PC-9 (cell line): ENCODE measurements around the gene BAD. TPM values are rescaled to one million over a fixed set of nuclear protein-coding genes. Genes with fewer than 3 reads are reported as not detected.

Experiments
- BruUV-seq: library from RNA; stranded (reverse); fragments of 400-500 nt; replicated peaks from 2 replicates; lab custom pipeline; 2021; lab: Mats Ljungman, UMichigan
- CTCF ChIA-PET: fragments of 300-600 bp; sonication (Branson Sonifier 250); formaldehyde crosslinking; loops from one replicate; lab custom pipeline; 2022; ENCODE audit warnings: antibody characterized with exemption; lab: Charles Lee
- POLR2A ChIA-PET: fragments of 300-600 bp; sonication (Branson Sonifier 250); formaldehyde crosslinking; loops from one replicate; lab custom pipeline; 2022; ENCODE audit warnings: antibody characterized with exemption; ENCODE audit not compliant: unreplicated experiment; lab: Charles Lee
- DNase-seq, 2 experiments: peaks; one replicate each; pipeline versions ENCODE4 v3.0.0 to v3.0.0-alpha.2; 2015 to 2022; ENCODE audit warnings: mixed read lengths in 1 of 2
- H2AFZ ChIP-seq: fragments of 200-600 bp; sonication (generic); 2 replicates; pipeline ENCODE4 v1.8.1; 2017; ENCODE audit warnings: antibody characterized with exemption
- H3F3A ChIP-seq: fragments of 200-600 bp; sonication (generic); 2 replicates; pipeline ENCODE4 v1.8.1; 2017; ENCODE audit warnings: antibody characterized with exemption, mild to moderate bottlenecking, low read depth; ENCODE audit not compliant: insufficient read depth
- H3K27ac ChIP-seq: fragments of 200-600 bp; sonication (generic); 2 replicates; pipeline ENCODE4 v1.6.1; 2016; ENCODE audit warnings: mixed run types
- H3K27me3 ChIP-seq: fragments of 200-600 bp; sonication (generic); 2 replicates; pipeline ENCODE4 v1.6.1; 2016; ENCODE audit warnings: low read depth, mixed run types; ENCODE audit not compliant: insufficient read depth
- H3K36me3 ChIP-seq: fragments of 200-600 bp; sonication (generic); 2 replicates; pipeline ENCODE4 v1.6.1; 2016; ENCODE audit warnings: low read depth, mixed run types
- H3K4me1 ChIP-seq: fragments of 200-600 bp; sonication (generic); replicated peaks from 2 replicates; pipeline ENCODE4 v1.6.1; 2016; ENCODE audit warnings: mixed run types; ENCODE audit not compliant: insufficient read depth
- H3K4me2 ChIP-seq: fragments of 200-600 bp; sonication (generic); 2 replicates; pipeline ENCODE4 v1.6.1; 2017; ENCODE audit warnings: mixed run types
- H3K4me3 ChIP-seq: fragments of 200-600 bp; sonication (generic); 2 replicates; pipeline ENCODE4 v1.6.1; 2016; ENCODE audit warnings: mixed run types
- H3K79me2 ChIP-seq: fragments of 200-600 bp; sonication (generic); 2 replicates; pipeline ENCODE4 v1.6.1; 2017; ENCODE audit warnings: low read depth, mixed run types
- H3K9me2 ChIP-seq: fragments of 200-600 bp; sonication (generic); 2 replicates; pipeline ENCODE4 v1.8.1; 2017; ENCODE audit warnings: mild to moderate bottlenecking; ENCODE audit not compliant: insufficient read depth
- H3K9me3 ChIP-seq: fragments of 200-600 bp; sonication (generic); 2 replicates; pipeline ENCODE4 v1.8.1; 2016; ENCODE audit warnings: low read depth; ENCODE audit not compliant: insufficient read depth
- H4K20me1 ChIP-seq: fragments of 200-600 bp; sonication (generic); 2 replicates; pipeline ENCODE4 v1.8.1; 2017; ENCODE audit not compliant: insufficient read depth
- EZH2 ChIP-seq: fragments of 200-600 bp; sonication (generic); IDR thresholded peaks from 2 replicates; pipeline ENCODE4 v1.8.0; 2017; ENCODE audit warnings: antibody characterized with exemption, low read depth
- intact Hi-C: fragments of 100-400 bp; cut with micrococcal nuclease; formaldehyde crosslinking; loops from one replicate; pipeline ENCODE4 v1.10.0; 2022; ENCODE audit not compliant: unreplicated experiment
- total RNA-seq: library from RNA; stranded (reverse); gene quantifications from 2 replicates; pipeline ENCODE4 v1.2.3, GENCODE V29; 2021
- TF ChIP-seq, protein P1 (sequence below): fragments of 200-600 bp; sonication (generic); conservative IDR thresholded peaks from 2 replicates; pipeline ENCODE4 v1.6.1; 2017; ENCODE audit warnings: mixed run types, antibody characterized with exemption, mild to moderate bottlenecking, moderate library complexity

BAD gene
- total RNA-seq, 1 experiment from 2014 or later, result 94.3 TPM

DNA sequence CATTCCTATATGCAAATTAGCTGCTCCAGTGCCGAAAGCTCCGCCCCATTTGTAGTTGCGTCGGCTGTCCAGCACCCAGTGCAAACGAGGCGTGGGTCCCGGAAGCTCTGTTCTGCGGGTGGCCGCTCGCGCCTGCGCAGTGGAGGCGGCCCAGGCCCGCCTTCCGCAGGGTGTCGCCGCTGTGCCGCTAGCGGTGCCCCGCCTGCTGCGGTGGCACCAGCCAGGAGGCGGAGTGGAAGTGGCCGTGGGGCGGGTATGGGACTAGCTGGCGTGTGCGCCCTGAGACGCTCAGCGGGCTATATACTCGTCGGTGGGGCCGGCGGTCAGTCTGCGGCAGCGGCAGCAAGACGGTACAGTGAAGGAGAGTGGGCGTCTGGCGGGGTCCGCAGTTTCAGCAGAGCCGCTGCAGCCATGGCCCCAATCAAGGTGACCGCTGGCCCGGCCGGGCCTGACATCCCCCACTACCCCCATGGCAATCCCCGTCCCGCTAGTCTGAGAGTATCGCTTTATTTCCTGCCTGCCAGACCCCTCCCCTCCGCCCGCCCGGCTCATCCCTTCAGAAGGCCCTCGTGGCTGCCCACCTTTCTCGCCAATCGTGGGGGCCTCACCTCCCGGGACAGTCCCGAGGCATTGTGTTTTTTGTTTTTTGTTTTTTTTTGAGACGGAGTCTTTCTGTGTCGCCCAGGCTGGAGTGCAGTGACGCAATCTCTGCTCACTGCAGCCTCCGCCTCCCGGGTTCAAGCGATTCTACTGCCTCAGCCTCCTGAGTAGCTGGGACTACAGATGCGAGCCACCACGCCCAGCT is 33.7 kb upstream of the BAD start, which contains the start of gene PRDX5:
Gene PRDX5, plus strand, starts transcription at position 161 of the 805 bp plus-strand sequence. Its CDS starts 95 bp downstream, at position 256.
- DNase-seq, result peak; percentile 92 to 99
- H3K9me3 ChIP-seq, result no peaks in the 10 kb centered on the region
- TF ChIP-seq, protein P1, sequence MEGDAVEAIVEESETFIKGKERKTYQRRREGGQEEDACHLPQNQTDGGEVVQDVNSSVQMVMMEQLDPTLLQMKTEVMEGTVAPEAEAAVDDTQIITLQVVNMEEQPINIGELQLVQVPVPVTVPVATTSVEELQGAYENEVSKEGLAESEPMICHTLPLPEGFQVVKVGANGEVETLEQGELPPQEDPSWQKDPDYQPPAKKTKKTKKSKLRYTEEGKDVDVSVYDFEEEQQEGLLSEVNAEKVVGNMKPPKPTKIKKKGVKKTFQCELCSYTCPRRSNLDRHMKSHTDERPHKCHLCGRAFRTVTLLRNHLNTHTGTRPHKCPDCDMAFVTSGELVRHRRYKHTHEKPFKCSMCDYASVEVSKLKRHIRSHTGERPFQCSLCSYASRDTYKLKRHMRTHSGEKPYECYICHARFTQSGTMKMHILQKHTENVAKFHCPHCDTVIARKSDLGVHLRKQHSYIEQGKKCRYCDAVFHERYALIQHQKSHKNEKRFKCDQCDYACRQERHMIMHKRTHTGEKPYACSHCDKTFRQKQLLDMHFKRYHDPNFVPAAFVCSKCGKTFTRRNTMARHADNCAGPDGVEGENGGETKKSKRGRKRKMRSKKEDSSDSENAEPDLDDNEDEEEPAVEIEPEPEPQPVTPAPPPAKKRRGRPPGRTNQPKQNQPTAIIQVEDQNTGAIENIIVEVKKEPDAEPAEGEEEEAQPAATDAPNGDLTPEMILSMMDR, result peak; percentile 39; the same call in 1 of the 2 replicates
- TF ChIP-seq EZH2, result no peak
- CTCF ChIA-PET, result interaction anchor here (0.5 to 2.7 kb wide), 22 partner anchors 13 to 425 kb away, joined by 3 to 87 read pairs (median 5); partner anchors contain the start of gene ESRRA
- peaks cover 47% of the 10 kb centered on the region for H3K4me1 ChIP-seq
- intact Hi-C loops, result loop anchor here (1.0 to 2.0 kb wide), 7 partner anchors 13 to 335 kb away; partner anchors contain the start of genes ESRRA and FKBP2
- H3K9me2 ChIP-seq, result no peaks in the 10 kb centered on the region
- no peaks in the 10 kb centered on the region for H3K27me3 ChIP-seq
- BruUV-seq, result no TSS peak
- POLR2A ChIA-PET, result interaction anchor here (0.6 to 2.0 kb wide), 13 partner anchors 13 to 1653 kb away, joined by 3 to 38 read pairs (median 5); partner anchors contain the start of genes C11orf98, CSKMT, ESRRA and FKBP2
- peaks cover 65% of the 10 kb centered on the region for H3F3A ChIP-seq
- H3K79me2 ChIP-seq, result peaks cover 48% of the 10 kb centered on the region
- peak within 1 kb of the TSS; percentile 69 for H3K4me3 ChIP-seq
- peak within 1 kb of the TSS; percentile 79 for H3K4me2 ChIP-seq
- H2AFZ ChIP-seq, result peak within 1 kb of the TSS; percentile 71
- H3K36me3 ChIP-seq, result peaks cover 7% of the 10 kb centered on the region; the same call in 1 of the 2 replicates
- peaks cover 5% of the 10 kb centered on the region; the same call in 1 of the 2 replicates for H4K20me1 ChIP-seq
- H3K27ac ChIP-seq, result peak within 1 kb of the TSS; percentile 87

DNA sequence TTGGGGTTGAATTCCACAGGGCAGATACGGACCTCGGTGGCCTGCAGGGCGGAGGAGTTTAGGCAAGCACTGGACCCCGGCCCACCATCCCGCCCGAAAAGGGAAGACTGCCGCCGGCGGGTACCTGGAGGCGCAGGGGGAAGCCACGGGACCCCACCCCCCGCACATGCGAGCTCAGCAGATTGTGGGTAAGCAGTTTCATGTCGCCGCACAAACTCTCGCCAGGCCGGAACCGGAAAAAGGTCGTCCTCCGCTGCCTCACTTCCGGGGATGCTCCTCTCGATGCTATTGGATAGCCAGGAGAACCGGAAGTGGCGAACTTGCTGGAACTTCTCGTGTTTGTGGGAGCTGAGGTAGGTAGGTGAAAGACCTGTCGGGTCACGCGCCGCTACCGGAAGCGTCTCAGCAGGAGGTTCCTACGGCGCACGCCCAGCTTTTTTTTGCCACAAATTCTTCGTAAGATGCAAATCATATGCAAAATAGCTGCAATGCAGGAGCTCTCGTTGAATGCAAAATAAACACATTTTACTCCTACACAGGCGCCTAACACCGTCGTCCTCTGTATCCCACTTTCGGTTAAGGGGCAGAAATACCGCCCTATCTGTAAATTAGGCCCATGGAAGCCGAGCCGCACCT is 33.0 kb upstream of the BAD start, which contains the start of gene TRMT112:
Gene TRMT112, minus strand, starts transcription at position 235 of the 636 bp plus-strand sequence. Its CDS starts 33 bp downstream, at position 202.
- H3K4me2 ChIP-seq, result peak within 1 kb of the TSS; percentile 79
- ChIA-PET POLR2A (interaction anchor here (0.6 to 2.0 kb wide), 14 partner anchors 12 to 1652 kb away, joined by 3 to 38 read pairs (median 5); partner anchors contain the start of genes C11orf98, CSKMT, ESRRA and FKBP2), CTCF (interaction anchor here (0.5 to 2.7 kb wide), 20 partner anchors 12 to 821 kb away, joined by 3 to 87 read pairs (median 6); partner anchors contain the start of gene ESRRA)
- no peaks in the 10 kb centered on the region for H3K9me3 ChIP-seq
- intact Hi-C loops, result loop anchor here (1.0 to 2.0 kb wide), 3 partner anchors 15 to 77 kb away; partner anchors contain the start of gene FKBP2
- H4K20me1 ChIP-seq, result peaks cover 5% of the 10 kb centered on the region; the same call in 1 of the 2 replicates
- peak within 1 kb of the TSS; percentile 71 for H2AFZ ChIP-seq
- peaks cover 47% of the 10 kb centered on the region for H3K4me1 ChIP-seq
- DNase-seq, result peak; percentile 97 to 99
- no TSS peak for BruUV-seq
- no peaks in the 10 kb centered on the region for H3K27me3 ChIP-seq
- H3K79me2 ChIP-seq, result peaks cover 56% of the 10 kb centered on the region
- peaks cover 7% of the 10 kb centered on the region; the same call in 1 of the 2 replicates for H3K36me3 ChIP-seq
- no peak for TF ChIP-seq EZH2
- TF ChIP-seq, protein P1, result no peak
- no peaks in the 10 kb centered on the region for H3K9me2 ChIP-seq
- H3K27ac ChIP-seq, result peak within 1 kb of the TSS; percentile 87
- peak within 1 kb of the TSS; percentile 69 for H3K4me3 ChIP-seq
- peaks cover 72% of the 10 kb centered on the region for H3F3A ChIP-seq
